SK-N-SH (cell line): ENCODE results near the gene EEFSEC. TPM values are rescaled to one million over a fixed set of nuclear protein-coding genes. Genes with fewer than 3 reads are reported as not detected.

Source experiments
- CTCF ChIA-PET: fragments of 300-600, 350-600 bp; formaldehyde crosslinking; extraction: SDS; loops from one replicate; lab custom pipeline; 2021; lab: Yijun Ruan, JAX
- POLR2A ChIA-PET: fragments of 350-600 bp; sonication (Branson Sonifier 250); formaldehyde crosslinking; extraction: SDS; loops from one replicate; lab custom pipeline; 2020; ENCODE audit warnings: antibody characterized with exemption, inconsistent platforms; lab: Yijun Ruan, JAX
- DNase-seq: peaks from one replicate; pipeline ENCODE4 v3.0.0; 2012
- H2AFZ ChIP-seq: fragments of 200-600 bp; sonication (generic); 2 replicates; pipeline ENCODE4 v1.8.1; 2016; ENCODE audit warnings: antibody characterized with exemption, mild to moderate bottlenecking, low read depth
- H3F3A ChIP-seq: fragments of 200-600 bp; sonication (generic); replicated peaks from 2 replicates; pipeline ENCODE3; 2016; ENCODE audit warnings: antibody characterized with exemption, mild to moderate bottlenecking; ENCODE audit not compliant: insufficient read depth
- H3K27ac ChIP-seq, 2 experiments: fragments of 200-500 bp in 1 of 2; fragments of 200-600 bp in 1 of 2; sonication (Bioruptor generic) in 1 of 2; sonication (generic), shearing (Covaris generic) in 1 of 2; 2 replicates each; pipeline versions ENCODE4 v1.5.1 to v1.6.1; 2014 to 2016; ENCODE audit warnings: low read depth in 2 of 2, inconsistent platforms in 1 of 2, low read length in 1 of 2, mild to moderate bottlenecking in 1 of 2, mixed read lengths in 1 of 2
- H3K27me3 ChIP-seq: fragments of 200-600 bp; sonication (generic), shearing (Covaris generic); 2 replicates; pipeline ENCODE4 v1.6.1; 2016; ENCODE audit warnings: mixed run types; ENCODE audit not compliant: insufficient read depth
- H3K36me3 ChIP-seq, 2 experiments: fragments of 200-500 bp in 1 of 2; fragments of 200-600 bp in 1 of 2; sonication (Bioruptor generic) in 1 of 2; sonication (generic) in 1 of 2; replicated peaks in 1 of 2; 2 replicates each; pipeline versions ENCODE3 to v1.5.1; 2014 to 2016; ENCODE audit warnings: low read length in 1 of 2, mild to moderate bottlenecking in 1 of 2; ENCODE audit not compliant: insufficient read depth in 2 of 2, control insufficient read depth in 1 of 2
- H3K4me1 ChIP-seq, 2 experiments: fragments of 200-500 bp in 1 of 2; fragments of 200-600 bp in 1 of 2; sonication (Bioruptor generic) in 1 of 2; sonication (generic), shearing (Covaris generic) in 1 of 2; 2 replicates each; pipeline versions ENCODE4 v1.5.1 to v1.6.1; 2014 to 2016; ENCODE audit warnings: low read depth in 1 of 2, low read length in 1 of 2, mixed run types in 1 of 2; ENCODE audit not compliant: insufficient read depth in 2 of 2, control insufficient read depth in 1 of 2
- H3K4me2 ChIP-seq: fragments of 200-600 bp; sonication (generic), shearing (Covaris generic); 2 replicates; pipeline ENCODE4 v1.6.1; 2017; ENCODE audit warnings: mixed run types
- H3K4me3 ChIP-seq, 2 experiments: fragments of 200-500 bp in 1 of 2; fragments of 200-600 bp in 1 of 2; sonication (Bioruptor generic) in 1 of 2; sonication (generic), shearing (Covaris generic) in 1 of 2; 2 replicates each; pipeline versions ENCODE4 v1.5.1 to v1.8.1; 2014 to 2016; ENCODE audit warnings: low read depth in 2 of 2, inconsistent platforms in 1 of 2, low read length in 1 of 2, mild to moderate bottlenecking in 1 of 2, mixed read lengths in 1 of 2, moderate library complexity in 1 of 2
- H3K79me2 ChIP-seq: fragments of 200-600 bp; sonication (generic); 2 replicates; pipeline ENCODE4 v1.8.1; 2017; ENCODE audit warnings: mild to moderate bottlenecking; ENCODE audit not compliant: insufficient read depth
- H3K9ac ChIP-seq: fragments of 200-600 bp; sonication (generic); 2 replicates; pipeline ENCODE4 v1.6.1; 2017; ENCODE audit warnings: mixed run types
- H3K9me2 ChIP-seq: fragments of 200-600 bp; sonication (generic); 2 replicates; pipeline ENCODE4 v1.6.1; 2017; ENCODE audit warnings: mixed run types
- H3K9me3 ChIP-seq: fragments of 200-600 bp; sonication (generic); 2 replicates; pipeline ENCODE4 v1.6.1; 2017; ENCODE audit warnings: mixed run types, mild to moderate bottlenecking, moderate library complexity
- H4K20me1 ChIP-seq: fragments of 200-600 bp; sonication (generic); 2 replicates; pipeline ENCODE4 v1.6.1; 2017; ENCODE audit warnings: mild to moderate bottlenecking, mixed run types; ENCODE audit not compliant: insufficient read depth
- CHD2 ChIP-seq: fragments of 150-350 bp; IDR thresholded peaks from 2 replicates; pipeline ENCODE4 v1.6.1; 2018; ENCODE audit warnings: low read length; ENCODE audit not compliant: partially characterized antibody
- ELF1 ChIP-seq: IDR thresholded peaks from 2 replicates; pipeline ENCODE4 v1.4.0; 2012
- EP300 ChIP-seq, 2 experiments: IDR thresholded peaks; 2 replicates each; pipeline versions ENCODE4 v1.4.0 to v1.6.1; 2012; ENCODE audit warnings: borderline replicate concordance in 1 of 2, low read depth in 1 of 2, low read length in 1 of 2
- EZH2phosphoT487 ChIP-seq: fragments of 200-600 bp; sonication (generic); IDR thresholded peaks from 2 replicates; pipeline ENCODE4 v1.6.1; 2017; ENCODE audit warnings: low read depth, mixed run types, mild to moderate bottlenecking, antibody characterized with exemption, moderate library complexity, borderline replicate concordance
- FOSL2 ChIP-seq: IDR thresholded peaks from 2 replicates; pipeline ENCODE4 v1.4.0; 2012; ENCODE audit warnings: low read depth, mild to moderate bottlenecking, moderate library complexity, borderline replicate concordance
- GATA2 ChIP-seq: sonication (generic); formaldehyde crosslinking; IDR thresholded peaks from 2 replicates; pipeline ENCODE4 v1.5.0; 2020; ENCODE audit warnings: mild to moderate bottlenecking, missing genetic modification reagents
- NFIC ChIP-seq: IDR thresholded peaks from 2 replicates; pipeline ENCODE4 v1.4.0; 2012; ENCODE audit warnings: borderline replicate concordance
- RAD21 ChIP-seq: IDR thresholded peaks from 2 replicates; pipeline ENCODE4 v1.6.1; 2012; ENCODE audit warnings: mild to moderate bottlenecking, low read length
- RXRA ChIP-seq: IDR thresholded peaks from 2 replicates; pipeline ENCODE4 v1.4.0; 2012; ENCODE audit warnings: low read depth, mild to moderate bottlenecking, borderline replicate concordance
- SIN3A ChIP-seq: IDR thresholded peaks from 2 replicates; pipeline ENCODE4 v1.6.1; 2012; ENCODE audit warnings: low read depth, mild to moderate bottlenecking, low read length, moderate library complexity, borderline replicate concordance
- TAF1 ChIP-seq: IDR thresholded peaks from 2 replicates; pipeline ENCODE4 v1.6.1; 2012; ENCODE audit warnings: low read depth, mild to moderate bottlenecking, low read length, moderate library complexity, borderline replicate concordance
- TCF12 ChIP-seq: IDR thresholded peaks from 2 replicates; pipeline ENCODE4 v1.4.0; 2012
- YY1 ChIP-seq: IDR thresholded peaks from 2 replicates; pipeline ENCODE4 v1.4.0; 2012; ENCODE audit warnings: low read depth, mild to moderate bottlenecking
- WGBS: methylation state at CpG from one replicate; pipeline ENCODE4 v1.1.6; 2017; ENCODE audit warnings: low lambda C conversion rate; 5-methylcytosine and 5-hydroxymethylcytosine counted together
- polyA plus RNA-seq, 3 experiments: library from polyadenylated mRNA; depleted of rRNA; stranded (reverse); fragments of >200 nt; gene quantifications; 2 replicates each; pipeline ENCODE4 v1.2.3, GENCODE V29; 2012
- TF ChIP-seq, protein P1 (sequence below): IDR thresholded peaks from 2 replicates; pipeline ENCODE4 v1.4.0; 2012; ENCODE audit warnings: low read depth
- TF ChIP-seq, protein P2 (sequence below): fragments of 200-600 bp; sonication (generic); IDR thresholded peaks from 2 replicates; pipeline ENCODE4 v1.6.1; 2017; ENCODE audit warnings: antibody characterized with exemption, mild to moderate bottlenecking, moderate library complexity
- TF ChIP-seq, protein P3 (sequence below): IDR thresholded peaks from 2 replicates; pipeline ENCODE4 v1.4.0; 2012; ENCODE audit warnings: low read depth, borderline replicate concordance
- TF ChIP-seq, protein P4 (sequence below): IDR thresholded peaks from 2 replicates; pipeline ENCODE4 v1.4.0; 2012; ENCODE audit warnings: low read depth, borderline replicate concordance
- TF ChIP-seq, protein P5 (sequence below): IDR thresholded peaks from 2 replicates; pipeline ENCODE4; 2012
- TF ChIP-seq, protein P6 (sequence below): fragments of 150-350 bp; IDR thresholded peaks from 2 replicates; pipeline ENCODE4 v1.6.1; 2016; ENCODE audit warnings: mild to moderate bottlenecking, low read depth, low read length

EEFSEC gene
- polyA plus RNA-seq, 1 of the 3 experiments (the other 2 are of a cell fraction) = 12.4 TPM

DNA sequence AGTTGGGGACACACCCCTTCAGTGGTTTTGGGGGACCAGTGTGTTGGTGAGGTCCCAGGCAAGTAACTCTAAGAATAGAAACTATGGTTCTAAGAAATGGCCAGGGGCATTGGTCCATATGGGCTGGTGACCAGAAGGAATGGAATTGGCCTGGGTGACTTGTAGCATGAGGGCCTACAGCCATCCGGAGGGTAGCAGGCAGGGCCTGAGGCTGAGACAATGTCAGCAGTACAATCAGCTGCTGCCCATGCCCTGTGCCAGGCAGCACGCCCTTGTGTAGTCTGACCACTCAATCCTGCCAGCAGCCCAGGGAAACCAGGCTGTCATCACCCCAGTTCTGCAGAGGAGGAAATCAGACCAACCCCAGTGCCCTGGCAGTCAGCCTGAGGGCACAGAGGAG is 212.9 kb downstream of the EEFSEC start:
- no peaks in the 10 kb centered on the region for H3K36me3 ChIP-seq
- peaks cover 0 to 71% of the 10 kb centered on the region in 2 experiments; a peak in 1 of 4 replicates for H3K4me1 ChIP-seq
- no peak overlapping the region for H3K4me3 ChIP-seq
- H3K79me2 ChIP-seq = no peaks in the 10 kb centered on the region; the same call in 1 of the 2 replicates
- no peak overlapping the region for H2AFZ ChIP-seq
- no peak for DNase-seq
- H3K9me2 ChIP-seq = no peaks in the 10 kb centered on the region
- H3K27ac ChIP-seq = no peak overlapping the region; a peak in 1 of 4 replicates
- H4K20me1 ChIP-seq = no peaks in the 10 kb centered on the region
- H3K4me2 ChIP-seq = no peak overlapping the region
- no peaks in the 10 kb centered on the region for H3K9me3 ChIP-seq
- no peak for TF ChIP-seq YY1
- TF ChIP-seq, protein P1, sequence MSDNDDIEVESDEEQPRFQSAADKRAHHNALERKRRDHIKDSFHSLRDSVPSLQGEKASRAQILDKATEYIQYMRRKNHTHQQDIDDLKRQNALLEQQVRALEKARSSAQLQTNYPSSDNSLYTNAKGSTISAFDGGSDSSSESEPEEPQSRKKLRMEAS = no peak
- TF ChIP-seq, protein P2, sequence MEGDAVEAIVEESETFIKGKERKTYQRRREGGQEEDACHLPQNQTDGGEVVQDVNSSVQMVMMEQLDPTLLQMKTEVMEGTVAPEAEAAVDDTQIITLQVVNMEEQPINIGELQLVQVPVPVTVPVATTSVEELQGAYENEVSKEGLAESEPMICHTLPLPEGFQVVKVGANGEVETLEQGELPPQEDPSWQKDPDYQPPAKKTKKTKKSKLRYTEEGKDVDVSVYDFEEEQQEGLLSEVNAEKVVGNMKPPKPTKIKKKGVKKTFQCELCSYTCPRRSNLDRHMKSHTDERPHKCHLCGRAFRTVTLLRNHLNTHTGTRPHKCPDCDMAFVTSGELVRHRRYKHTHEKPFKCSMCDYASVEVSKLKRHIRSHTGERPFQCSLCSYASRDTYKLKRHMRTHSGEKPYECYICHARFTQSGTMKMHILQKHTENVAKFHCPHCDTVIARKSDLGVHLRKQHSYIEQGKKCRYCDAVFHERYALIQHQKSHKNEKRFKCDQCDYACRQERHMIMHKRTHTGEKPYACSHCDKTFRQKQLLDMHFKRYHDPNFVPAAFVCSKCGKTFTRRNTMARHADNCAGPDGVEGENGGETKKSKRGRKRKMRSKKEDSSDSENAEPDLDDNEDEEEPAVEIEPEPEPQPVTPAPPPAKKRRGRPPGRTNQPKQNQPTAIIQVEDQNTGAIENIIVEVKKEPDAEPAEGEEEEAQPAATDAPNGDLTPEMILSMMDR = no peak
- TF ChIP-seq, protein P3, sequence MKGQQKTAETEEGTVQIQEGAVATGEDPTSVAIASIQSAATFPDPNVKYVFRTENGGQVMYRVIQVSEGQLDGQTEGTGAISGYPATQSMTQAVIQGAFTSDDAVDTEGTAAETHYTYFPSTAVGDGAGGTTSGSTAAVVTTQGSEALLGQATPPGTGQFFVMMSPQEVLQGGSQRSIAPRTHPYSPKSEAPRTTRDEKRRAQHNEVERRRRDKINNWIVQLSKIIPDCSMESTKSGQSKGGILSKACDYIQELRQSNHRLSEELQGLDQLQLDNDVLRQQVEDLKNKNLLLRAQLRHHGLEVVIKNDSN = no peak
- TF ChIP-seq, protein P4, sequence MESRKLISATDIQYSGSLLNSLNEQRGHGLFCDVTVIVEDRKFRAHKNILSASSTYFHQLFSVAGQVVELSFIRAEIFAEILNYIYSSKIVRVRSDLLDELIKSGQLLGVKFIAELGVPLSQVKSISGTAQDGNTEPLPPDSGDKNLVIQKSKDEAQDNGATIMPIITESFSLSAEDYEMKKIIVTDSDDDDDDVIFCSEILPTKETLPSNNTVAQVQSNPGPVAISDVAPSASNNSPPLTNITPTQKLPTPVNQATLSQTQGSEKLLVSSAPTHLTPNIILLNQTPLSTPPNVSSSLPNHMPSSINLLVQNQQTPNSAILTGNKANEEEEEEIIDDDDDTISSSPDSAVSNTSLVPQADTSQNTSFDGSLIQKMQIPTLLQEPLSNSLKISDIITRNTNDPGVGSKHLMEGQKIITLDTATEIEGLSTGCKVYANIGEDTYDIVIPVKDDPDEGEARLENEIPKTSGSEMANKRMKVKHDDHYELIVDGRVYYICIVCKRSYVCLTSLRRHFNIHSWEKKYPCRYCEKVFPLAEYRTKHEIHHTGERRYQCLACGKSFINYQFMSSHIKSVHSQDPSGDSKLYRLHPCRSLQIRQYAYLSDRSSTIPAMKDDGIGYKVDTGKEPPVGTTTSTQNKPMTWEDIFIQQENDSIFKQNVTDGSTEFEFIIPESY = no peak
- no peak for TF ChIP-seq TCF12
- TF ChIP-seq TAF1 = no peak
- no peak for TF ChIP-seq NFIC
- TF ChIP-seq FOSL2 = no peak
- TF ChIP-seq ELF1 = no peak
- ChIA-PET POLR2A (no interaction called here), CTCF (interaction anchor here (0.9 to 1.4 kb wide), 3 partner anchors 8 to 41 kb away, joined by 3 read pairs; no protein-coding TSS in a partner anchor)
- H3K27me3 ChIP-seq = no peaks in the 10 kb centered on the region
- H3K9ac ChIP-seq = no peak overlapping the region
- 88% methylated on average over 1 of the region's 2 CpGs for WGBS
- no peaks in the 10 kb centered on the region for H3F3A ChIP-seq

DNA sequence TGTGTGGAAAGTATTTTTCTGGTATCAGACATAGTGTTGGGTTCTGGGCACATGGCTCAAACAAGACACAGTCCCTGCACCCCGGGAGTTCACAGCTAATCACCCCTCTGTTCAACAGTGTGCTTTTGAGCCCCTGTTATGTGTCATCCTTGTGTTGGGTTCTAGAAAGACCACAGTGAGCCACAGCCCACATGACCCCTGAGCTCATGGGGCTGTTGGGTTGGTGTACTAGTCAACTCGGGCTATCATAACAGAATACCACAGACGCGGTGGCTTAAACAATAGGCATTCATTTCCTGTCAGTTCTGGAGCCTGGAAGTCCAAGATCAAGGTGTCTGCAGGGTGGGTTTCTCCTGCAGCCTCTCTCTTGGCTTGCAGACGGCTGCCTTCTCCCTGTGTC is 213.4 kb downstream of the EEFSEC start:
- Histone ChIP-seq H3K4me2 (no peak overlapping the region), H3K36me3 (no peaks in the 10 kb centered on the region), H3K4me1 (peaks cover 0 to 68% of the 10 kb centered on the region in 2 experiments; a peak in 1 of 4 replicates), H3K27ac (no peak overlapping the region), H3K9me3 (no peaks in the 10 kb centered on the region), H3K9me2 (no peaks in the 10 kb centered on the region), H3K27me3 (no peaks in the 10 kb centered on the region), H3K9ac (no peak overlapping the region), H2AFZ (no peak overlapping the region), H4K20me1 (no peaks in the 10 kb centered on the region), H3F3A (no peaks in the 10 kb centered on the region), H3K4me3 (no peak overlapping the region), H3K79me2 (no peaks in the 10 kb centered on the region; the same call in 1 of the 2 replicates)
- POLR2A ChIA-PET = no interaction called here
- no peak for DNase-seq
- TF ChIP-seq TCF12 = no peak
- no peak for TF ChIP-seq GATA2 (CRISPR knock-in tag)
- TF ChIP-seq, protein P3 = no peak
- TF ChIP-seq EP300 (IDR thresholded peaks at IDR 0.05; ENCODE audit: borderline replicate concordance in 1 of 2, low read depth in 1 of 2, low read length in 1 of 2) = no peak
- TF ChIP-seq RAD21 = no peak
- TF ChIP-seq, protein P5, sequence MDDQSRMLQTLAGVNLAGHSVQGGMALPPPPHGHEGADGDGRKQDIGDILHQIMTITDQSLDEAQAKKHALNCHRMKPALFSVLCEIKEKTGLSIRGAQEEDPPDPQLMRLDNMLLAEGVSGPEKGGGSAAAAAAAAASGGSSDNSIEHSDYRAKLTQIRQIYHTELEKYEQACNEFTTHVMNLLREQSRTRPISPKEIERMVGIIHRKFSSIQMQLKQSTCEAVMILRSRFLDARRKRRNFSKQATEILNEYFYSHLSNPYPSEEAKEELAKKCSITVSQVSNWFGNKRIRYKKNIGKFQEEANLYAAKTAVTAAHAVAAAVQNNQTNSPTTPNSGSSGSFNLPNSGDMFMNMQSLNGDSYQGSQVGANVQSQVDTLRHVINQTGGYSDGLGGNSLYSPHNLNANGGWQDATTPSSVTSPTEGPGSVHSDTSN = no peak
- no peak for TF ChIP-seq NFIC
- TF ChIP-seq, protein P6, sequence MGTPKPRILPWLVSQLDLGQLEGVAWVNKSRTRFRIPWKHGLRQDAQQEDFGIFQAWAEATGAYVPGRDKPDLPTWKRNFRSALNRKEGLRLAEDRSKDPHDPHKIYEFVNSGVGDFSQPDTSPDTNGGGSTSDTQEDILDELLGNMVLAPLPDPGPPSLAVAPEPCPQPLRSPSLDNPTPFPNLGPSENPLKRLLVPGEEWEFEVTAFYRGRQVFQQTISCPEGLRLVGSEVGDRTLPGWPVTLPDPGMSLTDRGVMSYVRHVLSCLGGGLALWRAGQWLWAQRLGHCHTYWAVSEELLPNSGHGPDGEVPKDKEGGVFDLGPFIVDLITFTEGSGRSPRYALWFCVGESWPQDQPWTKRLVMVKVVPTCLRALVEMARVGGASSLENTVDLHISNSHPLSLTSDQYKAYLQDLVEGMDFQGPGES = no peak
- TF ChIP-seq YY1 = no peak
- TF ChIP-seq FOSL2 = no peak
- no peak for TF ChIP-seq EZH2phosphoT487
- no peak for TF ChIP-seq SIN3A
- TF ChIP-seq CHD2 = no peak
- TF ChIP-seq RXRA = no peak
- CTCF ChIA-PET = interaction anchor here (1.0 to 1.4 kb wide), 2 partner anchors 14 to 42 kb away, joined by 3 read pairs; no protein-coding TSS in a partner anchor
- WGBS = 88% methylated on average over 5 of the region's 5 CpGs
